Suprapubic skin (tissue), 4 donors: ENCODE measurements around the gene RTL1.

Experiments
- CTCF ChIP-seq, 2 donors: fragments of 200-600 bp in 1 of 2; fragments of 450-650 bp in 1 of 2; sonication (generic) in 1 of 2; IDR thresholded peaks; one replicate each; pipeline ENCODE4 v1.5.1; 2016 to 2019; ENCODE audit warnings: antibody characterized with exemption in 2 of 2, mild to moderate bottlenecking in 1 of 2, moderate library complexity in 1 of 2
- EP300 ChIP-seq: sonication (generic); formaldehyde crosslinking; IDR thresholded peaks from one replicate; pipeline ENCODE4 v1.6.1; 2017; ENCODE audit warnings: antibody characterized with exemption
- POLR2A ChIP-seq, 2 donors: fragments of 450-650 bp; IDR thresholded peaks; one replicate each; pipeline ENCODE4 v1.6.1; 2017; ENCODE audit warnings: antibody characterized with exemption in 2 of 2, mild to moderate bottlenecking in 2 of 2, moderate library complexity in 2 of 2
- POLR2AphosphoS5 ChIP-seq, 3 donors: sonication (generic); formaldehyde crosslinking; IDR thresholded peaks; one replicate each; pipeline ENCODE4 v1.6.1; 2017; ENCODE audit warnings: antibody characterized with exemption in 3 of 3

DNA sequence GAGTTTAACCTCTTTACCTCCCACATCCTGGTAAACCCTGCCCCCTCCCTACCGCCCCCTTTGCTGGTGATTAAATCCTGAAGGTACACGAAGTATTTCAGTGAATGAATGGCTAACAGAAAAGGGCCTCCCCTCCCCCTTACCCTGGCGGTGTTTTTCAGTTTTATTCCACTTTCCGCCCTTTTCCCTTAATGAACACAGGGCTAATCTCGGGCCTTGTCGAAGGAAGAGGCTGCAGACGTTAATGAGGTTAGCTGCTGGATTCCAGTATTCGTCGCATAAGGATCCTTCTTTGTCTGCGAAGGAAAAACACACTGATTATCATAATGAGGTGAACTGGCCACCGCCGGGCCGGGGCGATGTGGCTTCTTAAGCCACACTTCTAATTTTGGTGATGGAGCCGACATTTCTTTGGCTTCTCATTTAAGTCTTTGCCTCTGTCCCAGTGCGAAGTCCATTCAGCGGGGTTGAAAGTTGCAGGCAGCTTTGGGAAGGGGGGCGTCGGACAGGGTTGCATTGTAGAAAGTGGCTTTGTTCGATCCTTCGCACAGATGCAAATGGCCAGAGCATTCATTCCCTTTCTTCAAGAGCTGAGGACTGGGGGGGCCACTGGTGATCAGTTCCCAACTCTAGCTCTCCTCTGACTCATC is 71.1 kb downstream of the RTL1 start:
- TF ChIP-seq CTCF (IDR thresholded peaks at IDR 0.05): no peak
- TF ChIP-seq POLR2AphosphoS5 (IDR thresholded peaks at IDR 0.05): no peak
- no peak for TF ChIP-seq EP300
- no peak for TF ChIP-seq POLR2A (IDR thresholded peaks at IDR 0.05)
